HL-60 (cell line): Measurements from ENCODE around the gene CAMK2D.
"Not testable (repeated sequence)": the region's sequence is repeated elsewhere in the genome, so short reads cannot be mapped to it uniquely, and the experiment has no call there.

ENCODE experiments used
- DNase-seq, 2 experiments: peaks; one replicate each; pipeline ENCODE4 v3.0.0-alpha.2; 2010 to 2020; ENCODE audit warnings: low read depth in 1 of 2, low spot score in 1 of 2
- H3K27ac ChIP-seq: fragments of 250-450 bp; sonication (Bioruptor Pico); replicated peaks from 2 replicates; pipeline ENCODE4 v1.5.1; 2020; ENCODE audit warnings: mild to moderate bottlenecking, moderate library complexity
- H3K27me3 ChIP-seq: fragments of 250-450 bp; sonication (Bioruptor Pico); 2 replicates; pipeline ENCODE4 v1.5.1; 2021; ENCODE audit warnings: mild to moderate bottlenecking, moderate library complexity; ENCODE audit not compliant: insufficient read depth, poor library complexity, severe bottlenecking
- H3K4me3 ChIP-seq: replicated peaks from 2 replicates; pipeline ENCODE4 v1.5.1; 2011; ENCODE audit warnings: mild to moderate bottlenecking, control low read depth, low read length; ENCODE audit not compliant: insufficient read depth
- CTCF ChIP-seq: IDR thresholded peaks from one replicate; pipeline ENCODE4 v1.5.1; 2011; ENCODE audit warnings: low read length, control low read depth, inconsistent platforms; ENCODE audit not compliant: insufficient read depth
- GABPA ChIP-seq: IDR thresholded peaks from 2 replicates; pipeline ENCODE4 v1.6.1; 2012; ENCODE audit warnings: low read depth
- POLR2AphosphoS5 ChIP-seq: IDR thresholded peaks from 2 replicates; pipeline ENCODE4 v1.6.1; 2012; ENCODE audit warnings: low read depth
- REST ChIP-seq: IDR thresholded peaks from 2 replicates; pipeline ENCODE4 v1.6.1; 2012; ENCODE audit warnings: low read depth; ENCODE audit not compliant: insufficient replicate concordance
- SPI1 ChIP-seq: IDR thresholded peaks from 2 replicates; pipeline ENCODE4 v1.6.1; 2012; ENCODE audit warnings: low read depth, mild to moderate bottlenecking, borderline replicate concordance

CAMK2D gene

GRCh38 chr4:113768952-113769351 lies 7.4 kb upstream of the CAMK2D start:
- peaks cover 6% of the 10 kb centered on the region for H3K27me3 ChIP-seq
- H3K27ac ChIP-seq: no peak overlapping the region
- TF ChIP-seq GABPA: no peak
- no peak for TF ChIP-seq REST
- no peak for TF ChIP-seq CTCF
- no peak for TF ChIP-seq SPI1
- no peak for TF ChIP-seq POLR2AphosphoS5
- no peak overlapping the region for H3K4me3 ChIP-seq
- DNase-seq: no peak

- H3K4me3 ChIP-seq: no peak overlapping the region
- peaks cover 9% of the 10 kb centered on the region for H3K27me3 ChIP-seq
- TF ChIP-seq SPI1 (no peak), CTCF (no peak), GABPA (no peak), POLR2AphosphoS5 (no peak)
- no peak overlapping the region for H3K27ac ChIP-seq
- no peak for DNase-seq
Measured at GRCh38 chr4:113766882-113767281, 5.3 kb upstream of the CAMK2D start.

- no peak for TF ChIP-seq REST
- TF ChIP-seq CTCF: no peak
- no peak for TF ChIP-seq SPI1
- TF ChIP-seq POLR2AphosphoS5: no peak
- no peak for TF ChIP-seq GABPA
- Histone ChIP-seq H3K27me3 (peaks cover 27% of the 10 kb centered on the region), H3K4me3 (no peak overlapping the region), H3K27ac (no peak overlapping the region)
- DNase-seq: no peak
Measured at GRCh38 chr4:113764720-113765264, 3.3 kb upstream of the CAMK2D start.

GRCh38 chr4:113763923-113764322 lies 2.4 kb upstream of the CAMK2D start:
- peaks cover 31% of the 10 kb centered on the region for H3K27me3 ChIP-seq
- not testable (repeated sequence) for DNase-seq, H3K4me3 ChIP-seq, H3K27ac ChIP-seq
